Measurements from ENCODE around the gene MYB. TPM values are rescaled to one million over a fixed set of nuclear protein-coding genes. Genes with fewer than 3 reads are reported as not detected.

MYB gene
- total RNA-seq, 1 experiment from 2014 or later = 6.1 TPM

DNA sequence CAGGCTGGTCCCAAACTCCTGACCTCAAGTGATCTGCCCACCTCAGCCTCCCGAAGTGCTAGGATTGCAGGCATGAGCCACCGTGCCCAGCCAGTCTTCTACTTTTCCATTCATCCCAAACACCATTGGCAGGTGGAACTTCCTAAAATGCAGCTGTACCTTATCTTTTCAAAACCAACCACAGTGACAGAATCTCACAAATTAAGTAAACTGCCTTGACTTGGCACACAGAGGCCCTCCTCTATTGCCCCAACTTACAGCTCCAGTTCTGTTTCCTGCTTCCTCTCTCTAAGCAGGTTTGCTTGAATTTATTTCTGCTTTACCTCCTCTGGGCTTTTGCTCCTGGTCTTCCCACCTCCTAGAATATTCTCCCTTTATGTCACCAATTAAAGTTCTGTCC lies 7.6 kb downstream of the MYB start (continued):
- no peak for TF ChIP-seq SMAD4 (CRISPR knock-in tag; IDR thresholded peaks at IDR 0.05)
- TF ChIP-seq, protein P1, sequence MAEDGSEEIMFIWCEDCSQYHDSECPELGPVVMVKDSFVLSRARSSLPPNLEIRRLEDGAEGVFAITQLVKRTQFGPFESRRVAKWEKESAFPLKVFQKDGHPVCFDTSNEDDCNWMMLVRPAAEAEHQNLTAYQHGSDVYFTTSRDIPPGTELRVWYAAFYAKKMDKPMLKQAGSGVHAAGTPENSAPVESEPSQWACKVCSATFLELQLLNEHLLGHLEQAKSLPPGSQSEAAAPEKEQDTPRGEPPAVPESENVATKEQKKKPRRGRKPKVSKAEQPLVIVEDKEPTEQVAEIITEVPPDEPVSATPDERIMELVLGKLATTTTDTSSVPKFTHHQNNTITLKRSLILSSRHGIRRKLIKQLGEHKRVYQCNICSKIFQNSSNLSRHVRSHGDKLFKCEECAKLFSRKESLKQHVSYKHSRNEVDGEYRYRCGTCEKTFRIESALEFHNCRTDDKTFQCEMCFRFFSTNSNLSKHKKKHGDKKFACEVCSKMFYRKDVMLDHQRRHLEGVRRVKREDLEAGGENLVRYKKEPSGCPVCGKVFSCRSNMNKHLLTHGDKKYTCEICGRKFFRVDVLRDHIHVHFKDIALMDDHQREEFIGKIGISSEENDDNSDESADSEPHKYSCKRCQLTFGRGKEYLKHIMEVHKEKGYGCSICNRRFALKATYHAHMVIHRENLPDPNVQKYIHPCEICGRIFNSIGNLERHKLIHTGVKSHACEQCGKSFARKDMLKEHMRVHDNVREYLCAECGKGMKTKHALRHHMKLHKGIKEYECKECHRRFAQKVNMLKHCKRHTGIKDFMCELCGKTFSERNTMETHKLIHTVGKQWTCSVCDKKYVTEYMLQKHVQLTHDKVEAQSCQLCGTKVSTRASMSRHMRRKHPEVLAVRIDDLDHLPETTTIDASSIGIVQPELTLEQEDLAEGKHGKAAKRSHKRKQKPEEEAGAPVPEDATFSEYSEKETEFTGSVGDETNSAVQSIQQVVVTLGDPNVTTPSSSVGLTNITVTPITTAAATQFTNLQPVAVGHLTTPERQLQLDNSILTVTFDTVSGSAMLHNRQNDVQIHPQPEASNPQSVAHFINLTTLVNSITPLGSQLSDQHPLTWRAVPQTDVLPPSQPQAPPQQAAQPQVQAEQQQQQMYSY (CRISPR knock-in tag; IDR thresholded peaks at IDR 0.05) = no peak

DNA sequence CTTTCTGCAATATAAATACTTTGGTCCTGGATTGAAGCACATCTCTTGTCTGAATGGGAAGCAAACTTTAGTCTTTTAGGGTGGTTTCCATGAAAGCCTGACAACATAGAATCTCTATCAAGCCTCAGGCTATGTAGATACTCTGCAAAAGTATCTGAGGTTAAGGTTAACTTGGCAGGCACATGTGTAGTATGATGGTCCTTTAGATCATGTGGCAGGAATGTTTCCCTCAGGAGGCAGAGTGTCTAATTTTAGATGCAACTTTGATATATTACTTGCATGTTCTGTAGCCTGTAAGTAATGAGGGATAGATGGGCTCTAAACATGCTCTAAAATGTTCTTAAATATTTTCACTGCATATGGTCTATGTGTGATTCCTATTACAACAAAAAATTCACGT lies 8.2 kb downstream of the MYB start:
- DNase-seq (ENCODE audit: low spot score) = no peak
- H3K27ac Mint-ChIP-seq = no peak overlapping the region
- no peaks in the 10 kb centered on the region; the same call in 1 of the 2 replicates for H3K27me3 Mint-ChIP-seq (ENCODE audit: low read depth)
- no peaks in the 10 kb centered on the region for H3K9me3 Mint-ChIP-seq
- H3K4me1 Mint-ChIP-seq = peaks cover 15% of the 10 kb centered on the region
- ChIA-PET POLR2A (no interaction called here), CTCF (interaction anchor here (0.7 kb wide), 1 partner anchor 26 kb away, joined by 3 read pairs; no protein-coding TSS in a partner anchor)
- H3K36me3 Mint-ChIP-seq = peaks cover 27% of the 10 kb centered on the region
- no peak for ATAC-seq
- TF ChIP-seq, protein P2, sequence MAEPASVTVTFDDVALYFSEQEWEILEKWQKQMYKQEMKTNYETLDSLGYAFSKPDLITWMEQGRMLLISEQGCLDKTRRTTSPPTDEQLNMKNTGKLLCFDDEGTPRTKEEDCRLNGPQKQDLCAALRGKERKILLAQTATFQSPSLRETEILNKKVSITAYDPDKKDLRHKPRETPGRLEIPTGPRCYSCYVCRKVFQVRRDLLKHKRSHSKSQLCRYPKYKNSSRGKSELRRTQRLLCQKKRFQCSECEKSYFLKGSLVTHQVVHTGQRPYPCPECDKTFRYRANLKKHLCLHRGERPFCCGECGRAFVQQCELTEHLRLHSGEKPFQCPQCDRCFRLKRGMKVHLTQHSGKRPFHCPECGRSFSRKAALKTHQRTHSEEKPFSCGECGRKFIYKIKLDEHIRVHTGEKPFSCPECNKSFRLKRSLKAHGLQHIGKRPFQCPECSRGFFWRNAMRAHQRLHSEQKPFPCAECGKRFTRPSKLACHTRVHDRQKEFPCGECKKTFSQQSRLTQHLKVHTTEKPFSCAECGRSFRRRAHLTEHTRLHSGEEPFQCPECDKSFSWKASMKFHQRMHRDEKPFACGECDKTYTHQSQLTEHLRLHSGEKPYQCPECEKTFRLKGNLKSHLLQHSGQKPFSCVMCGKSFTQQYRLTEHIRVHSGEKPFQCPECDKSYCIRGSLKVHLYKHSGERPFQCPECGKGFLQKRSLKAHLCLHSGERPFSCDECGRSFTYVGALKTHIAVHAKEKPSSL (CRISPR knock-in tag; conservative IDR thresholded peaks at IDR 0.05) = no peak
- TF ChIP-seq, protein P3, sequence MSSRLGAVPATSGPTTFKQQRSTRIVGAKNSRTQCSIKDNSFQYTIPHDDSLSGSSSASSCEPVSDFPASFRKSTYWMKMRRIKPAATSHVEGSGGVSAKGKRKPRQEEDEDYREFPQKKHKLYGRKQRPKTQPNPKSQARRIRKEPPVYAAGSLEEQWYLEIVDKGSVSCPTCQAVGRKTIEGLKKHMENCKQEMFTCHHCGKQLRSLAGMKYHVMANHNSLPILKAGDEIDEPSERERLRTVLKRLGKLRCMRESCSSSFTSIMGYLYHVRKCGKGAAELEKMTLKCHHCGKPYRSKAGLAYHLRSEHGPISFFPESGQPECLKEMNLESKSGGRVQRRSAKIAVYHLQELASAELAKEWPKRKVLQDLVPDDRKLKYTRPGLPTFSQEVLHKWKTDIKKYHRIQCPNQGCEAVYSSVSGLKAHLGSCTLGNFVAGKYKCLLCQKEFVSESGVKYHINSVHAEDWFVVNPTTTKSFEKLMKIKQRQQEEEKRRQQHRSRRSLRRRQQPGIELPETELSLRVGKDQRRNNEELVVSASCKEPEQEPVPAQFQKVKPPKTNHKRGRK (CRISPR knock-in tag; IDR thresholded peaks at IDR 0.05; ENCODE audit: borderline replicate concordance) = no peak
- TF ChIP-seq RELA (CRISPR knock-in tag; IDR thresholded peaks at IDR 0.05; ENCODE audit: borderline replicate concordance) = no peak
- TF ChIP-seq, protein P4, sequence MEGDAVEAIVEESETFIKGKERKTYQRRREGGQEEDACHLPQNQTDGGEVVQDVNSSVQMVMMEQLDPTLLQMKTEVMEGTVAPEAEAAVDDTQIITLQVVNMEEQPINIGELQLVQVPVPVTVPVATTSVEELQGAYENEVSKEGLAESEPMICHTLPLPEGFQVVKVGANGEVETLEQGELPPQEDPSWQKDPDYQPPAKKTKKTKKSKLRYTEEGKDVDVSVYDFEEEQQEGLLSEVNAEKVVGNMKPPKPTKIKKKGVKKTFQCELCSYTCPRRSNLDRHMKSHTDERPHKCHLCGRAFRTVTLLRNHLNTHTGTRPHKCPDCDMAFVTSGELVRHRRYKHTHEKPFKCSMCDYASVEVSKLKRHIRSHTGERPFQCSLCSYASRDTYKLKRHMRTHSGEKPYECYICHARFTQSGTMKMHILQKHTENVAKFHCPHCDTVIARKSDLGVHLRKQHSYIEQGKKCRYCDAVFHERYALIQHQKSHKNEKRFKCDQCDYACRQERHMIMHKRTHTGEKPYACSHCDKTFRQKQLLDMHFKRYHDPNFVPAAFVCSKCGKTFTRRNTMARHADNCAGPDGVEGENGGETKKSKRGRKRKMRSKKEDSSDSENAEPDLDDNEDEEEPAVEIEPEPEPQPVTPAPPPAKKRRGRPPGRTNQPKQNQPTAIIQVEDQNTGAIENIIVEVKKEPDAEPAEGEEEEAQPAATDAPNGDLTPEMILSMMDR (IDR thresholded peaks at IDR 0.05) = no peak
- H3K4me3 Mint-ChIP-seq = no peak overlapping the region

DNA sequence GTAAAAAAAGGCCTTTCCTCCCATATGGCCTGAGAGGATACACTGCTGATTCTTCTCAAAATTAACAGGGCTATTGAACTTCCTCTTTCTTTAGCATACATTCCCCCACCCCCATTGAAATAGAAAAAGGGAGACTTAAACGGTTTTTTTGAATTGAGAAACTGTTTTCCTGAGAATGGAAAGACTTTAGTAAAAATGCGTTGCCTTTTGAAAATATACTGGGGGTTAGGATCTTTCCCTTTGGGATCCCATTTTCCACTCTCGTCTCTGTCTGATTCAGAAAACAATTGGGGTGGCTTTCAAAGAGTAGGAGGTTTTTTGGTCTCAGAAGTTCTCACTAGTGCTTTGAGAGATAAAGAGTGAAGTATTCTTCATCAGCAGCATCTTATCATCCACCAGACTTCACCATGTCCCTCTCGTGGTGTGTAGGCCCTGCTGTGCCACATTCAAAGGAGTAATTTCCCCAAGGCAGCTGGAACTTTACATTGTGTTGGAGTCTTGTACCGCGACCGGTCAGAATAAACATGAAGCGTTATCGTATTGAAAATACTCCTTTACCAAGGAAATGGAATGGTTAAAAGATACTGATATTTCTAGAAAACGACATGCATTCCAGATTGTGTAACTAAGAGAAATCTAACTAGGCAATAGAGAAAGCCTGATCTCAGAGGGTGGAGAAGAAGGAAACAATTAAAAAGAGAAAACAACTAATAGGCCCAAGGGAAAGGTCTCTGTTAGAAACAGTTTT lies 10.6 kb downstream of the MYB start:
- TF ChIP-seq OVOL2 (CRISPR knock-in tag; IDR thresholded peaks at IDR 0.05; ENCODE audit: borderline replicate concordance) = no peak
- TF ChIP-seq, protein P5, sequence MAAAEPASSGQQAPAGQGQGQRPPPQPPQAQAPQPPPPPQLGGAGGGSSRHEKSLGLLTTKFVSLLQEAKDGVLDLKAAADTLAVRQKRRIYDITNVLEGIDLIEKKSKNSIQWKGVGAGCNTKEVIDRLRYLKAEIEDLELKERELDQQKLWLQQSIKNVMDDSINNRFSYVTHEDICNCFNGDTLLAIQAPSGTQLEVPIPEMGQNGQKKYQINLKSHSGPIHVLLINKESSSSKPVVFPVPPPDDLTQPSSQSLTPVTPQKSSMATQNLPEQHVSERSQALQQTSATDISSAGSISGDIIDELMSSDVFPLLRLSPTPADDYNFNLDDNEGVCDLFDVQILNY (CRISPR knock-in tag; IDR thresholded peaks at IDR 0.05) = no peak
- TF ChIP-seq EMX1 (CRISPR knock-in tag; IDR thresholded peaks at IDR 0.05) = no peak
- Mint-ChIP-seq H3K27me3 (ENCODE audit: low read depth) (no peaks in the 10 kb centered on the region), H3K9me3 (no peaks in the 10 kb centered on the region), H3K27ac (no peak overlapping the region), H3K36me3 (peaks cover 35% of the 10 kb centered on the region), H3K4me1 (peaks cover 15% of the 10 kb centered on the region), H3K4me3 (no peak overlapping the region)
- ATAC-seq (no peak), DNase-seq (ENCODE audit: low spot score) (no peak)
- CTCF ChIA-PET = interaction anchor here (0.6 to 1.3 kb wide), 2 partner anchors 29 to 53 kb away, joined by 3 to 4 read pairs; no protein-coding TSS in a partner anchor
- POLR2A ChIA-PET = interaction anchor here (0.9 kb wide), 1 partner anchor 209 kb away, joined by 3 read pairs; no protein-coding TSS in a partner anchor

All from WTC11 (cell line).